ENCODE measurements around the gene MRPL38.

Gene MRPL38

DNA sequence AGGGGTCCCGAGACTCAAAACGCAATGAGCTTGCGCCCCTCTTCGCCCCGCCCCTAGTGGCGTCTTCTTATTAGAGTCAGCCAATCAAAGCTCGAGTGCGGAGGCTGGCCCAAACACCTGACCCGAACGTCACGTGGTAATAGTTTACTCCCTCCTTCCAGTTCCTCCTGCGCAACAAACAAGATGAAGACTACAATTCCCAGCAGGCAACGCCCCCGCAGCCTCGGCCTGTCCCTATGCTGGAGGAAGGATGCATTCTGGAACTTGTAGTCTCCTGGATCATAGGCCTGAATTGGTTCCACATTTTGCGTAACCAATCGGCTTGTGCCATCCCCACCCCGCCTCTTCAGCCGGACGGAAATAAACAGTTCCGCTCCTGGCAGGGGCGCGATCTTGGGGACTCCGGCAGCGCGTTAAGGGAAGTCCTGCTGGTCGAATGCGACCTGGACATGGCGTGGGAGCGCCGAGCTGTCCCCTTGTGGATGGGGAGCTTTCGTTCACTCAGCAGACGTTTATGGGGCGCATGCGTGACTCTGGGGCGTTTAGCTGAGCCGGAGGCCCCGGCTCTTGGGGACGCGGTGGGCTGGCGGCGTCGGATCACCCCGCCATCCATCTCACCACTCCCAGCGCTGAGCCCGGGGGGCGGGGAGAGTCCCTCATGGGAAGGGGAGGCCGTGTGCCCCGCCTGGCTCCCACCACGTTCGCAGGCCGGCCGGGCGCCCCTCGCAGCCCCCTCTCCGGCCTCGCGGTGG lies 49.2 kb downstream of the MRPL38 start, which contains the start of gene WBP2 (continued):
- TF ChIP-seq, protein P1, sequence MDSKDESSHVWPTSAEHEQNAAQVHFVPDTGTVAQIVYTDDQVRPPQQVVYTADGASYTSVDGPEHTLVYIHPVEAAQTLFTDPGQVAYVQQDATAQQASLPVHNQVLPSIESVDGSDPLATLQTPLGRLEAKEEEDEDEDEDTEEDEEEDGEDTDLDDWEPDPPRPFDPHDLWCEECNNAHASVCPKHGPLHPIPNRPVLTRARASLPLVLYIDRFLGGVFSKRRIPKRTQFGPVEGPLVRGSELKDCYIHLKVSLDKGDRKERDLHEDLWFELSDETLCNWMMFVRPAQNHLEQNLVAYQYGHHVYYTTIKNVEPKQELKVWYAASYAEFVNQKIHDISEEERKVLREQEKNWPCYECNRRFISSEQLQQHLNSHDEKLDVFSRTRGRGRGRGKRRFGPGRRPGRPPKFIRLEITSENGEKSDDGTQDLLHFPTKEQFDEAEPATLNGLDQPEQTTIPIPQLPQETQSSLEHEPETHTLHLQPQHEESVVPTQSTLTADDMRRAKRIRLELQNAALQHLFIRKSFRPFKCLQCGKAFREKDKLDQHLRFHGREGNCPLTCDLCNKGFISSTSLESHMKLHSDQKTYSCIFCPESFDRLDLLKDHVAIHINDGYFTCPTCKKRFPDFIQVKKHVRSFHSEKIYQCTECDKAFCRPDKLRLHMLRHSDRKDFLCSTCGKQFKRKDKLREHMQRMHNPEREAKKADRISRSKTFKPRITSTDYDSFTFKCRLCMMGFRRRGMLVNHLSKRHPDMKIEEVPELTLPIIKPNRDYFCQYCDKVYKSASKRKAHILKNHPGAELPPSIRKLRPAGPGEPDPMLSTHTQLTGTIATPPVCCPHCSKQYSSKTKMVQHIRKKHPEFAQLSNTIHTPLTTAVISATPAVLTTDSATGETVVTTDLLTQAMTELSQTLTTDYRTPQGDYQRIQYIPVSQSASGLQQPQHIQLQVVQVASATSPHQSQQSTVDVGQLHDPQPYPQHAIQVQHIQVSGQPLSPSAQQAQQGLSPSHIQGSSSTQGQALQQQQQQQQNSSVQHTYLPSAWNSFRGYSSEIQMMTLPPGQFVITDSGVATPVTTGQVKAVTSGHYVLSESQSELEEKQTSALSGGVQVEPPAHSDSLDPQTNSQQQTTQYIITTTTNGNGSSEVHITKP (tag by site-specific recombination; IDR thresholded peaks at IDR 0.05), result peak; percentile 88
- TF ChIP-seq TRIM28 (IDR thresholded peaks at IDR 0.05; ENCODE audit: borderline replicate concordance, low read length) (peak; percentile 64; the same call in 1 of the 2 replicates), ZNF324 (tag by site-specific recombination; IDR thresholded peaks at IDR 0.05) (peak; percentile 64), ZNF366 (tag by site-specific recombination; conservative IDR thresholded peaks at IDR 0.05) (peak; percentile 99), ZNF335 (tag by site-specific recombination; conservative IDR thresholded peaks at IDR 0.05) (peak; percentile 75), HOXC10 (CRISPR knock-in tag; IDR thresholded peaks at IDR 0.05) (no peak), ZNF239 (tag by site-specific recombination; IDR thresholded peaks at IDR 0.05) (0 out of 2 replicates have a peak, but pooled peaks have one; percentile 24), SETDB1 (IDR thresholded peaks at IDR 0.05; ENCODE audit: insufficient read length, low read length) (no peak), ZNF629 (tag by site-specific recombination; IDR thresholded peaks at IDR 0.05) (peak; percentile 65), ZNF501 (tag by site-specific recombination; IDR thresholded peaks at IDR 0.05) (peak; percentile 83), ZEB2 (tag by site-specific recombination; IDR thresholded peaks at IDR 0.05) (peak; percentile 71), ZNF623 (tag by site-specific recombination; IDR thresholded peaks at IDR 0.05) (no peak)

DNA sequence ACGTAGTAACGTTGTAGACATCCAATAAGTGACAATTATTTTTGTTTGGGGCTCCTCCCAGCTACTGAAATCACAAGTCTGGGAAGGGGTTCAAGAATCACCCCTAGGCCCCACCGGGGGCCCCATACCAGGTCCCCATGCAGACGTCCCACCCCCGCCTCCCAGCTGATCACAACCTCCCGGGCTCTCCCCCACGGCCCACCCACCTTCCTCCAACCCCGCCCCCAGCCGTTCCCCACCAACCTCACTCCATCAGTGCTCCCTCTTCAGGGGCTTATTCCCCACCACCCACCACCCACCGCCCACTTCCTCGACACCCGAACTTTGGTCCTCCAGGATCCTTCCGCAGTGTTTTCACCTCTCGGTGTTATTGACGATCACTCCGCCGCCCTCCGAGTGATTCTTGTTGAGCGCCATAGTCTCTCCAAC lies 49.8 kb downstream of the MRPL38 start:
- peaks cover 8% of the 10 kb centered on the region for H3K4me1 ChIP-seq (ENCODE audit: control insufficient read depth, insufficient read depth, low read length)
- peak overlapping the region; percentile 61 for H3K27ac ChIP-seq (ENCODE audit: extremely low read depth, low read depth, low read length)
- peak overlapping the region; percentile 74 for H3K4me3 ChIP-seq (ENCODE audit: low read depth, low read length)
- TF ChIP-seq KLF17 (tag by site-specific recombination; IDR thresholded peaks at IDR 0.05) (peak; percentile 42; the same call in 1 of the 2 replicates), GLIS1 (tag by site-specific recombination; IDR thresholded peaks at IDR 0.05) (peak; percentile 63), ZNF596 (tag by site-specific recombination; IDR thresholded peaks at IDR 0.05) (no peak), TRIM28 (IDR thresholded peaks at IDR 0.05; ENCODE audit: borderline replicate concordance, low read length) (no peak), ZBTB10 (tag by site-specific recombination; IDR thresholded peaks at IDR 0.05) (0 out of 2 replicates have a peak, but pooled peaks have one; percentile 26), GLIS2 (tag by site-specific recombination; IDR thresholded peaks at IDR 0.05) (peak; percentile 77), ZFHX2 (tag by site-specific recombination; conservative IDR thresholded peaks at IDR 0.05) (peak; percentile 73; the same call in 1 of the 2 replicates), ZNF433 (tag by site-specific recombination; IDR thresholded peaks at IDR 0.05; ENCODE audit: low read depth) (no peak), ZNF335 (tag by site-specific recombination; conservative IDR thresholded peaks at IDR 0.05) (peak; percentile 41), KLF16 (tag by site-specific recombination; IDR thresholded peaks at IDR 0.05) (peak; percentile 26; the same call in 1 of the 2 replicates)
- TF ChIP-seq, protein P2, sequence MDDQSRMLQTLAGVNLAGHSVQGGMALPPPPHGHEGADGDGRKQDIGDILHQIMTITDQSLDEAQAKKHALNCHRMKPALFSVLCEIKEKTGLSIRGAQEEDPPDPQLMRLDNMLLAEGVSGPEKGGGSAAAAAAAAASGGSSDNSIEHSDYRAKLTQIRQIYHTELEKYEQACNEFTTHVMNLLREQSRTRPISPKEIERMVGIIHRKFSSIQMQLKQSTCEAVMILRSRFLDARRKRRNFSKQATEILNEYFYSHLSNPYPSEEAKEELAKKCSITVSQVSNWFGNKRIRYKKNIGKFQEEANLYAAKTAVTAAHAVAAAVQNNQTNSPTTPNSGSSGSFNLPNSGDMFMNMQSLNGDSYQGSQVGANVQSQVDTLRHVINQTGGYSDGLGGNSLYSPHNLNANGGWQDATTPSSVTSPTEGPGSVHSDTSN (CRISPR knock-in tag; IDR thresholded peaks at IDR 0.05), result no peak
- TF ChIP-seq, protein P3, sequence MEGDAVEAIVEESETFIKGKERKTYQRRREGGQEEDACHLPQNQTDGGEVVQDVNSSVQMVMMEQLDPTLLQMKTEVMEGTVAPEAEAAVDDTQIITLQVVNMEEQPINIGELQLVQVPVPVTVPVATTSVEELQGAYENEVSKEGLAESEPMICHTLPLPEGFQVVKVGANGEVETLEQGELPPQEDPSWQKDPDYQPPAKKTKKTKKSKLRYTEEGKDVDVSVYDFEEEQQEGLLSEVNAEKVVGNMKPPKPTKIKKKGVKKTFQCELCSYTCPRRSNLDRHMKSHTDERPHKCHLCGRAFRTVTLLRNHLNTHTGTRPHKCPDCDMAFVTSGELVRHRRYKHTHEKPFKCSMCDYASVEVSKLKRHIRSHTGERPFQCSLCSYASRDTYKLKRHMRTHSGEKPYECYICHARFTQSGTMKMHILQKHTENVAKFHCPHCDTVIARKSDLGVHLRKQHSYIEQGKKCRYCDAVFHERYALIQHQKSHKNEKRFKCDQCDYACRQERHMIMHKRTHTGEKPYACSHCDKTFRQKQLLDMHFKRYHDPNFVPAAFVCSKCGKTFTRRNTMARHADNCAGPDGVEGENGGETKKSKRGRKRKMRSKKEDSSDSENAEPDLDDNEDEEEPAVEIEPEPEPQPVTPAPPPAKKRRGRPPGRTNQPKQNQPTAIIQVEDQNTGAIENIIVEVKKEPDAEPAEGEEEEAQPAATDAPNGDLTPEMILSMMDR (tag by site-specific recombination; IDR thresholded peaks at IDR 0.05), result peak; percentile 14; the same call in 1 of the 2 replicates
- TF ChIP-seq, protein P4, sequence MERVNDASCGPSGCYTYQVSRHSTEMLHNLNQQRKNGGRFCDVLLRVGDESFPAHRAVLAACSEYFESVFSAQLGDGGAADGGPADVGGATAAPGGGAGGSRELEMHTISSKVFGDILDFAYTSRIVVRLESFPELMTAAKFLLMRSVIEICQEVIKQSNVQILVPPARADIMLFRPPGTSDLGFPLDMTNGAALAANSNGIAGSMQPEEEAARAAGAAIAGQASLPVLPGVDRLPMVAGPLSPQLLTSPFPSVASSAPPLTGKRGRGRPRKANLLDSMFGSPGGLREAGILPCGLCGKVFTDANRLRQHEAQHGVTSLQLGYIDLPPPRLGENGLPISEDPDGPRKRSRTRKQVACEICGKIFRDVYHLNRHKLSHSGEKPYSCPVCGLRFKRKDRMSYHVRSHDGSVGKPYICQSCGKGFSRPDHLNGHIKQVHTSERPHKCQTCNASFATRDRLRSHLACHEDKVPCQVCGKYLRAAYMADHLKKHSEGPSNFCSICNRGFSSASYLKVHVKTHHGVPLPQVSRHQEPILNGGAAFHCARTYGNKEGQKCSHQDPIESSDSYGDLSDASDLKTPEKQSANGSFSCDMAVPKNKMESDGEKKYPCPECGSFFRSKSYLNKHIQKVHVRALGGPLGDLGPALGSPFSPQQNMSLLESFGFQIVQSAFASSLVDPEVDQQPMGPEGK (tag by site-specific recombination; IDR thresholded peaks at IDR 0.05), result peak; percentile 50
- ChIA-PET CTCF (interaction anchor here (0.5 to 3.8 kb wide), 15 partner anchors 8 to 163 kb away, joined by 3 to 13 read pairs (median 4); partner anchors contain the start of genes MRPL38, TRIM47, TRIM65 and UNK), POLR2A (interaction anchor here (0.5 to 4.1 kb wide), 61 partner anchors 9 to 1558 kb away, joined by 3 to 34 read pairs (median 5); partner anchors contain the start of genes ACOX1, FBF1, GALK1 and MRPL38)
- H3K36me3 ChIP-seq (ENCODE audit: control insufficient read depth in 2 of 2, insufficient read depth in 1 of 2, low read length in 2 of 2), result peaks cover 7 to 17% of the 10 kb centered on the region in 2 experiments
- H3K9me3 ChIP-seq (ENCODE audit: control insufficient read depth, insufficient read depth, low read depth, low read length), result no peaks in the 10 kb centered on the region
